GM03348 (cell line): ENCODE data around the gene SORBS2.
"Not testable (repeated sequence)": the region's sequence is repeated elsewhere in the genome, so short reads cannot be mapped to it uniquely, and the experiment has no call there.

Experiments used
- DNase-seq: peaks from one replicate; pipeline ENCODE4 v3.0.0; 2012; ENCODE audit warnings: low spot score

SORBS2 gene

DNA sequence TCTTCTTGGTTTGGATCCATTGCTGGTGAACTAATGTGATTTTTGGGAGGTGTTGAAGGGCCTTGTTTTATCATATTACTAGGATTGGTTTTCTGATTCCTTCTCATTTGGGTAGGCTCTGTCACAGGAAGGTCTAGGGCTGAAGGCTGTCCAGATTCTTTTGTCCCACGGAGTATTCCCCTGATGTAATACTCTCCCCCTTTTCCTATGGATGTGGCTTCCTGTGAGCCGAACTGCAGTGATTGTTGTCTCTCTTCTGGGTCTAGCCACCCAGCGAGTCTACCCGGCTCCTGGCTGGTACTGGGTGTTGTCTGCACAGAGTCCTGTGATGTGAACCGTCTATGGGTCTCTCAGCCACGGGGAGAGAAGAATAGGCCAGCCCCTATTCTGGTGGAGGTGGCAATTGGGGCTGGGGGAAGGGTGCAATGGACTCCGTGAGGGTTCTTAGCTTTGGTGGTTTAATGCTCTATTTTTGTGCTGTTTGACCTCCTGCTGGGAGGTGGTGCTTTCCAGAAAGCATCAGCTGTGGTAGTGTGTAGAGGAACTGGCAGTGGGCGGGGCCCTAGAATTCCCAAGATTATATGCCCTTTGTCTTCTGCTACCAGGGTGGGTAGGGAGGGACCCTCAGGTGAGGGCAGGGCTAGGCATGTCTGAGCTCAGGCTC lies 252.6 kb downstream of the SORBS2 start:
- DNase-seq, result not testable (repeated sequence)

DNA sequence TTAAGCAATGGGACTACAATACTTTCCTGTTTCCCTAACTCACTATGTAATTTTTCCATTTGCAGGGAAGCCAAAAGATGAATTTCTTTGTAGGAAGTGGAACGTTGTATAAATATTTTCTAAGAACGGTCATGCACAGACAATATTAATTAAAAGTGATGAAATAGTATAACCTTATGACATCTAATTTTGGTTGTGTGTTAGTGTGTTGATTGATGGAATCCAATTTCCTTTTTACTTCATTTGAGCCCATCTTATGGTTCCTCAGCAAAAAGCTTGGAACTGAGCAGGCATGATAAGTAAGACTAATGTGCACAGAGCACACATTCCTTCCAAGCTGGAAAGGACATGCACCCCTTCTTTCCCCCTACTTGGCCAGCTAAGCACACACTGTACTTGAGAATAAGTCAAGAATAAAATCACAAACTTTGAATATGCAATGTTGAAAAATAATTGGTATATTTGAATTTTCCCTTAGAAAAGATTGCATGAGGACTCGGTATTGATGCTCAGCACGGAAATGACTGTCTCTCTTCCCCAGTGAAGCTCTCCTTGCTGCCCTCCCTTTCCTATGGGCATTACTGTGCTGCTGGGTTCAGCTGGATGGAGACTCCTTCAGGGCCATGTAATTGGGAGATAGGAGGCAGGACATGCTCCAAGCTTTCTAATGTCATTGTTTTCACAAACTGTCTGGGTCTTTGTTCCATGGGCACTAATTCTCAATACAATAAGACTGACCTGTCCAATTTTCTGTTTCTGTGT lies 257.4 kb downstream of the SORBS2 start:
- no peak for DNase-seq

DNA sequence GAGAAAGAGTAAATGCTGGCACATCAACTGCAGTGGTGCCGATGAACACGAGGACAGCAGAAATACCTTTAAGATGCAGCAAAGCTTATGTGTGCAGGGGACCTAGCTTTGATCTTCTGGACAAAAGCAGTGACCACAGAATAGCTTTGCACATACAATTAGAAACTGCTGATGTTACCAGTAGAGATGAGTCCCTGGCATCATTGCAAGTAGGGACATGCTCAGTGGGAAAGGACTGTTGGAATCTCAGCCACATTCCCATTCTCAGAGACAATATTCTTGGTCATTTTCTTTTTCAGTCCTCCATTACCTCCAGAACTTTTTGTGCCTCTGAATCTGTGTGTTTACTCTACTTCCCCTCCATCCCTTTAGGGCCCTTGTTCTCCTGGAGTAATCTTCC lies 259.7 kb downstream of the SORBS2 start:
- no peak for DNase-seq

DNA sequence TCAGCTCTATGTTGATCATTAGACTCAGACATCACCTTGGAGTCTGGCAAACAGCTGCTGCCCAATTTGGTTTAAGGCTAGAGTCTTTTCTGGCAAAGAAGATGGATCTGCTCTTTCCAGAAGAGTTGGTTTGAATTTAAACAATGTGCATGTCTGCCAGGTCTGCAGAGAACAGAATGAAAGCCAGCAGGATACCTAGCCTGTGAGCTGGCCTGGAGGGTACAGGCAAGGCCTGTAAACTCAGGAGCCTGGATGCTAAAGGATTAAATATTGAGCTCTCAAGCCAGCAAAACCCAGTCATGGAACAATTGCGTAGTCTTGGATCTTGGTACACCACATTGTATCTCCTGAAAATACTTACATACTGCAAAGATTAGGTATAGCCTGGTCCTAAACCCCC lies 261.1 kb downstream of the SORBS2 start:
- no peak for DNase-seq

DNA sequence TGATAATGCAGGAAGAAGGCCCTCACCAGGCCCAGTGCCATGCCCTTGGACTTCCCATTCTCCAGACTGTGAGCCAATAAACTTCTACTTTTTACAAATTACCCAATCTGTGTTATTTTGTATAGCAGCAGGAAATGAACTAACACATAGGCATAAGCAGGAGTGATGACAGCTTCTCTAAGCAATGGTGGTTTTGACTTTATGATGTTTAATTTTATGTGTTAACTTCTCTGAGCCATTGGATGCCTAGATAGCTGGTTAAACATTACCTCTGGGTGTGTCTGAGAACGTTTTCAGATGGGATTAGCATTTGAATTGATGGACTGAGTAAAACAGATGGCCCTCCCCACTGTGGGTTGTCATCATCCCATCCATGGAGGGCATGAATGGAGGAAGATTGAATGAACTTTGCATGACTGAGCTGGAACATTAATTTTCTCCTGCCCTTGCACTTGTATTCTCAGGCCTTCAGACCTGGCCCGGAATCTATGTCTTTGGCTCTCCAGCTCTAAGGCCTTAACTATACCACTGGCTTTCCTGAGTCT lies 262.8 kb downstream of the SORBS2 start:
- no peak for DNase-seq

DNA sequence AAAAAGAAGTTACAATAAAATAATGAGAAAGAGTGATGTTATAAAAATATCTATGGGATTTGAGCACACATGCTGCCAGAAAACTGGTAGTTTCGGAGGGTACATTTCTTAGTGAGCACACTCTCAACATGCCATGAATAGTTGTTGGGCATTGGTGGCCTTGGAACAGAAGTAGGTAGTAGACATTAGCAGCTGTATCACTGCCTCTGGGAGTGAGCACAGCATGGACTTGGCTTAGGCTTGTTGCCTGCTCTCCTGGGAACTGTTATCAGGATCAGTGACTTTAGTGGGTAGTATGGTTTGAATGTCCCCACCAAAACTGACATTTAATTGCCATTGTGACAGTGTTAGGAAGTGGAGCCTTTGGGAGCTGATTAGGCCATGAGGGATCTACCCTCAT lies 263.4 kb downstream of the SORBS2 start:
- DNase-seq, result no peak

DNA sequence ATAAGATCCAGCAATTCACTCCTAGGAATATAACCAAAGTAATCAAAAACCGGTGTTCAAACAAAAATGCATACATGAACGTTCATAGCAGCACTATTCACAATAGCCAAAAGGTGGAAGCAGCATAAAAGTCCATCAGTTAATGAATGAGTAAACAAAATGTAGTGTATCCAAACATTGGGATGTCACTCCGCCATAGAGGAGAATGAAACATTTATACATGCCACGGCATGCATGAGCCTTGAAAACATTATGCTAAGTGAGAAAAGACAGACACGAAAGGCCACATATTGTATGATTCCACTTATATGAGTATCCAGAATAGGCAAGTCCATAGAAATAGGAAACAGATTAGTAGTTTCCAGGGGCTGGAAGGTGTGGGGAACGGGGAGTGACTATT lies 265.7 kb downstream of the SORBS2 start:
- no peak for DNase-seq

DNA sequence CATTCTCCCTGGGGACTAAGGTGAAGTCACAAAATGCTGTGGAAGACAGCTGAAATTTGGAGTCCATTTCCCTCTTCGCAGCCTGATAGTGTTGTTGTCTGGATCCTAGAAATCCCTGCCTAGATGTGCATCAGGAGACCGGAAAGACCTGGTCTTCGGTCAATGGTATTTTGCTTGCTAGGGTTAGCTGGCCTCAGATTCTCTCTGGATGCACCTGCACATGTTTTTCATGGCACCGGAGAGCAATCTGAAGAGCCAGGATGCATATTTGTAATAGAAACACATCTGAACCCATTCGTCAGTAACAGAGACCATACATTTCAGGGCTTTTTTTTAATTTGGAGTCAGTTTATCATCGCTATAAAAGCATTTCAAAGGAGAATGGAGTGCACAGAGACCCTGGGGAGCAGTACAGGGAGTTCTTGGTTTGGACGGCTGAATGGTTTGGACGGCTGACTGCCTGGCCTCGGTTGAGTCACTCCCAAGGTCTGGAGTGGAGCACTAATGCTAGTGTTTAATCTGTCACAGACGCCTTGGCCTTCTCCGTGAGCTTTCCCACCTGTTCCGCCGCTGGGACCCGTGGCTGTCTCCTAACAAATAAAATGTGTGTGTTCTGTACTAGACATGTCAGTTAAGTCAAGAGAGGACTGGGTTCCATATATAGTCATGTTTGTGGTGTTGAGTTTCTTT lies 269.2 kb downstream of the SORBS2 start:
- DNase-seq, result no peak

DNA sequence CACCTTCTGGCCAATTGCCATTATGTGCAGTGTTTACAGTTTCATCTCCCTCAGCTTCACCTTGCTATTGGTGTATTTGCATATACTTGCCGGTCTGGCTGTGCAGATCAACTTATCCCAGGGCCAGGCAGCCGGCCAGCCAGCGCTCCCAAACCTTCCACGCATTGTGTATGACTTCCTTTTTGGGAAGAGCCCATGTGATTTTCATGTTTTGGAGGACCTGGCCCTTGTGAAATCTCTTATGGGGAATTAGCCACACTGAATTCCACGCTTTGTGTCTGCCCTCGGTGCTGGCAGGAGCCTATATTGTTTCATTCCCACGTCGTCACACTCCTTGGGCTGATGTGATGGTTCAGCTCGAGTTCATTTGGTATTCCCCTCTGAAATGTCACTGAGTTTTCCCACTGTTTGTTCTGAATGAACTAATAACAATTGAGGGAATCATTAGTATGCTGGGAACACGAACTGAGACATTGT lies 270.7 kb downstream of the SORBS2 start:
- DNase-seq, result no peak

DNA sequence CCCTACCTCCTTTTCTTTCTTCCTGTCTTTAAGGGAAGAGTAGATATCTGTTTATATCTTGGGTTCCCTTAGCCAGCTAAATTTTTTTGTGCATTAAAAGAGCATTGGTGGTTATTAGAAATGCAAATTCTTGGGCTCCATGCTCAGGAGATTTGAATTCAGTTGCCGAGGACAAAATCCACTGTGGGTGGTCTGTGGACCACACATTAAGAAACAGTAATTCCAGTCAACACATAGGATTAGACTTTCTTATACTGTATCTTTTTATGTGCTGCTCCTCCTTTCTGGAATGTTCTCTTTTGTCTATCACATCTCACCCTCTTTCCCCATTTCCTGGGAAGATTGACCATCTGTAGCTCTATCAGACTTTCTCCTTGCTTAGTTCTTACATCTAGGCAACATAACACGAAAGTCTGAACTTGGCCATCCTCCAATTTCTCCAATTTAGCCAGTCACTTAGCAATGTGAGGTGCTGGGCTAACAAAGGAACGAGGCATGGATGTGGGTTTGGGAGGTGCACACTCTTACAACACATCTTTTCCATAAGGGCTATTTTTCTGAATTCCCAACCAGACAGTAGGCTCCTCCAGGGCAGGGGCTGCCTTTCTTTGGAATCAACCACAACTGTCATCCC lies 271.4 kb downstream of the SORBS2 start:
- no peak for DNase-seq

DNA sequence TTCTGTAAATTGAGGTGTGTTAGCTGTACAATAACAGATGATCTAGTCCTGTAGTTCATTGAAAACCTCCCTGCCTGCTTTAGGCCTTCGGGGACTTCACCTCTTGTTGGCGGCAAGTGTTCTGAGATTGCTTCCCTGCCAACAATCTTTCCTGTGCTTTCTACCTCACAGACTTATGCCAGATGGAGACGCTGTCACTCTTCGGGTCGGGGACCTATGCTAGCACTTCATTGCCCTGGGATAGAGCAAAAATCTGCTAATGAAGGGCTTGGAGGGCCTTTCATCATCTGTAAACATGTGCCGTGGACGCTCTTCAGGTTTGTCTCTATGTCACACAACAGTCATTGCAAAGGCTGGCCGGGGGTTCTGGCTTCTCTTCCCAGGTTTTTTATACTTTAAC lies 272.0 kb downstream of the SORBS2 start:
- DNase-seq, result no peak

DNA sequence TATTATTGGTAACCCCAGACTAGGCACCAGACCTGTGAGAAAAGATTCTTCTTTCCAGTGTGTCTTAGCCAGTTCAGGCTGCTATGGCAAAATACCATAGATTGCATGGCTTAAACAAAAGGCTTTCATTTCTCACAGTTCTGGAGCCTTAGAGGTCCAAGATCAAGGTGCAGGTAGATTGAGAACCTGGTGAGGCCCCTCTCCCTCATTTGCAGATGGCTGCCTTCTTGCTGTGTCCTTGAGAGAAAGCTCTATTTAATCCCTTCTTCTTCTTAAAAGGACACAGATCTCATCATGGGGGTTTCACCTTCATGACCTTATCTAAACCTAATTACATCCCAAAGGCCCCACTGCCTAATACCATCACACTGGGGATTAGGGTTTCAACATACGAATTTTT lies 273.2 kb downstream of the SORBS2 start:
- no peak for DNase-seq

DNA sequence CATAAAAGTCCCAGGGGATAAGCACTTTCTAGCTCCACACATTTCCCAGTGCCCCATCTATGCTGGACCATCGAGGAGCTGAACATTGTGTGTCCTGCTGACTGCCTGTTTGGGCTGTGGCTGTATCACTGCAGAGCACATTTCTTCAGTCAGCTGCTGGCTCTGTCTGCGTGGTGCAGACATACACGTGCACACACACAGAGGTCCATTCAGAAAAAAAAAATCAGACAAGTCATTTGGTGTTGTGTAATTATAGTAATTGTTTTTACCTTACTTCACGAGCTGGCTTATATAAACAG lies 275.6 kb downstream of the SORBS2 start:
- no peak for DNase-seq

DNA sequence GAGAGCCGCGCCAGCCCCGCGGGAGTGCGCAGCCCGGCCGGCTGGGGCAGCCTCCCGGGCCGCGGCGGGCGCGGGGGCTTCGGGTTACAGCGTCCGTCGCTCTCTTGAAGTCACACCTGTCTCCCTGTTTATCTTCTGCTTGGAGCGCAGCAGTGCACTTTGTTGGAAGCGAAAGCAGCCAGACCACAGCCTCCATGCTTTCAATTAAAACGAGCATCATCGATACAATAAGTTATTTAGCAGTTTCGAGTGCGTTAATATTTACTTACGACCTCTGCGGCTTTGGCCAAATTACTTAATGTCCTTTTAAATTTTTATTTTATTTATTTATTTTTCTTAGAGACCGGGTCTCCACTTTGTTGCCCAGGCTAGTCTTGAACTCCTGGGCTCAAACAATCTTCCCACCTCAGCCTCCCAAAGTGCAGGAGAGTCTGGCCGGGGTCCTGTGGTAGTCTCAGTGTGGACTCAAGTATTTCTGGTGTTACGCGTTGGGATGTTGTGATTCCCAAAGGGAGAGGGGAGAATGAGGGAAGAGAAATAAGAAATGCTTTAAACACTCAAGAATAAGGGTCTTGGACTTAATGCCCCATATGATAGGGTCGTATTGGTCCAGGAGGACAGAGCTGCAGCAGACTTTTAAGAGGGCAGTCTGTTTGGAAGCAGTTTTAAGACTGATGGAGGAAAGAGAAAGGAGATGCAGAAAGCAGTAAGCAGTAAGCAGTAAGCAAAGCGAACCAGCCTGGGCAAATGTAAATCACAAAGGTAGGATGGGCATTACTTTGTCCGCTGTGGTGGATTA lies 276.2 kb downstream of the SORBS2 start:
- no peak for DNase-seq
